Islet precursor cell (in vitro differentiated cells): ENCODE measurements around the gene ZNF839.
"Not testable (repeated sequence)": the region's sequence is repeated elsewhere in the genome, so short reads cannot be mapped to it uniquely, and the experiment has no call there.

Experiments used
- DNase-seq: peaks from one replicate; pipeline ENCODE4 v3.0.0-alpha.2; 2018

ZNF839 gene

GRCh38 chr14:102344084-102344483 lies 24.5 kb downstream of the ZNF839 start:
- DNase-seq: no peak

- DNase-seq: no peak
These were observed 24.9 kb downstream of the ZNF839 start for GRCh38 chr14:102344485-102344884.

- no peak for DNase-seq
These were observed 25.7 kb downstream of the ZNF839 start for GRCh38 chr14:102345232-102345631.

GRCh38 chr14:102346645-102347044 lies 27.1 kb downstream of the ZNF839 start:
- no peak for DNase-seq

GRCh38 chr14:102348376-102348775 lies 28.8 kb downstream of the ZNF839 start:
- DNase-seq: no peak

- no peak for DNase-seq
These were observed 31.5 kb downstream of the ZNF839 start for GRCh38 chr14:102351023-102351422.

GRCh38 chr14:102351593-102351992 lies 32.0 kb downstream of the ZNF839 start:
- not testable (repeated sequence) for DNase-seq

GRCh38 chr14:102352213-102352612 lies 32.7 kb downstream of the ZNF839 start:
- DNase-seq: no peak

- no peak for DNase-seq
These were observed 33.6 kb downstream of the ZNF839 start for GRCh38 chr14:102353126-102353619.

GRCh38 chr14:102356280-102356679 lies 36.7 kb downstream of the ZNF839 start:
- DNase-seq: no peak

GRCh38 chr14:102359341-102359740 lies 39.8 kb downstream of the ZNF839 start:
- DNase-seq: no peak

- DNase-seq: no peak
These were observed 40.8 kb downstream of the ZNF839 start for GRCh38 chr14:102360388-102360787.

GRCh38 chr14:102362084-102362483 lies 42.5 kb downstream of the ZNF839 start:
- DNase-seq: no peak

GRCh38 chr14:102362545-102363181 lies 43.1 kb downstream of the ZNF839 start, which contains the start of the genes CINP and TECPR2:
CINP (minus strand) TSS chr14:102362890; CDS start chr14:102362851, 39 bp downstream.
TECPR2 (plus strand) TSS chr14:102362941; CDS start chr14:102376722, 13,781 bp downstream.
- peak; percentile 98 for DNase-seq

GRCh38 chr14:102363182-102363943 lies 43.8 kb downstream of the ZNF839 start:
- peak; percentile 67 for DNase-seq

GRCh38 chr14:102370305-102370809 lies 50.8 kb downstream of the ZNF839 start:
- no peak for DNase-seq

GRCh38 chr14:102371361-102371760 lies 51.8 kb downstream of the ZNF839 start:
- DNase-seq: no peak

GRCh38 chr14:102373110-102373509 lies 53.6 kb downstream of the ZNF839 start:
- DNase-seq: no peak

- DNase-seq: no peak
These were observed 54.7 kb downstream of the ZNF839 start for GRCh38 chr14:102374264-102374663.

GRCh38 chr14:102375119-102375518 lies 55.6 kb downstream of the ZNF839 start:
- DNase-seq: no peak

GRCh38 chr14:102377696-102378095 lies 58.1 kb downstream of the ZNF839 start:
- no peak for DNase-seq

GRCh38 chr14:102378830-102379229 lies 59.3 kb downstream of the ZNF839 start:
- DNase-seq: no peak

- no peak for DNase-seq
These were observed 67.5 kb downstream of the ZNF839 start for GRCh38 chr14:102387086-102387485.

- DNase-seq: no peak
These were observed 69.7 kb downstream of the ZNF839 start for GRCh38 chr14:102389246-102389645.
